HepG2 (cell line): ENCODE results near the gene ZNF491. TPM values are rescaled to one million over a fixed set of nuclear protein-coding genes. Genes with fewer than 3 reads are reported as not detected.

Experiments
- ADNP ChIP-seq: sonication (generic); formaldehyde crosslinking; IDR thresholded peaks from 2 replicates; pipeline ENCODE4 v1.4.0; 2020; ENCODE audit warnings: missing genetic modification reagents
- CEBPZ ChIP-seq: IDR thresholded peaks from 2 replicates; pipeline ENCODE4 v1.6.1; 2012; ENCODE audit warnings: low read length, improper control_type of control experiment
- CSRNP2 ChIP-seq: sonication (generic); formaldehyde crosslinking; conservative IDR thresholded peaks from 2 replicates; pipeline ENCODE4 v1.8.0; 2022; ENCODE audit warnings: low read depth, missing genetic modification reagents
- DNMT3B ChIP-seq: conservative IDR thresholded peaks from 2 replicates; pipeline ENCODE4 v1.6.1; 2016; ENCODE audit warnings: missing biosample characterization, control low read depth
- SNAI1 ChIP-seq: sonication (generic); formaldehyde crosslinking; IDR thresholded peaks from 2 replicates; pipeline ENCODE4 v1.5.0; 2020; ENCODE audit warnings: mild to moderate bottlenecking, missing genetic modification reagents, borderline replicate concordance
- SRSF9 ChIP-seq: fragments of 200-400 bp; formaldehyde crosslinking; IDR thresholded peaks from 2 replicates; pipeline ENCODE4 v1.6.1; 2018; ENCODE audit warnings: borderline replicate concordance, mild to moderate bottlenecking, low read depth, low read length; ENCODE audit not compliant: insufficient read depth, poor library complexity, severe bottlenecking
- TEF ChIP-seq: sonication (generic); formaldehyde crosslinking; IDR thresholded peaks from 2 replicates; pipeline ENCODE4 v1.5.0; 2020; ENCODE audit warnings: missing genetic modification reagents
- USF2 ChIP-seq, 2 experiments: sonication (generic) in 1 of 2; formaldehyde crosslinking in 1 of 2; IDR thresholded peaks; 2 replicates each; pipeline versions ENCODE4 v1.5.1 to v1.6.1; 2011 to 2020; ENCODE audit warnings: borderline replicate concordance in 1 of 2, low read depth in 1 of 2, low read length in 1 of 2, mild to moderate bottlenecking in 1 of 2, missing genetic modification reagents in 1 of 2, moderate library complexity in 1 of 2
- YEATS2 ChIP-seq: sonication (generic); formaldehyde crosslinking; IDR thresholded peaks from 2 replicates; pipeline ENCODE4 v1.4.0; 2020; ENCODE audit warnings: missing genetic modification reagents, borderline replicate concordance
- ZNF460 ChIP-seq: sonication (generic); formaldehyde crosslinking; IDR thresholded peaks from 2 replicates; pipeline ENCODE4 v1.5.1; 2020; ENCODE audit warnings: missing genetic modification reagents, mild to moderate bottlenecking, borderline replicate concordance
- ZNF709 ChIP-seq: sonication (generic); formaldehyde crosslinking; IDR thresholded peaks from 2 replicates; pipeline ENCODE4 v1.5.0; 2020; ENCODE audit warnings: mild to moderate bottlenecking, missing genetic modification reagents
- ZNF766 ChIP-seq: sonication (generic); formaldehyde crosslinking; IDR thresholded peaks from 2 replicates; pipeline ENCODE4 v1.5.0; 2020; ENCODE audit warnings: missing genetic modification reagents, borderline replicate concordance
- polyA plus RNA-seq, 8 experiments: library from polyadenylated mRNA; depleted of rRNA in 3 of 8; stranded (reverse) in 7 of 8; unstranded in 1 of 8; fragments of >200 nt; fragmentation: Illumina TruSeq in 4 of 8; extraction: Trizol in 4 of 8; gene quantifications; 2 replicates each; pipeline versions ENCODE4 v1.2.1 to v1.2.3, GENCODE V29; 2011 to 2016; ENCODE audit warnings: low read depth in 4 of 8, missing spikeins in 1 of 8, mixed read lengths in 1 of 8; ENCODE audit not compliant: insufficient read depth in 1 of 8
- total RNA-seq, 5 experiments: library from RNA; depleted of rRNA; stranded (reverse); fragments of >200 nt; fragmentation: Illumina TruSeq; extraction: Trizol; gene quantifications; 2 replicates each; pipeline ENCODE4 v1.2.3, GENCODE V29; 2016; ENCODE audit warnings: low read depth in 1 of 5

ZNF491 gene
- total and polyA plus RNA-seq, 2 of the 13 experiments (the other 11 are each of a cell fraction or from before 2014, with no cell fraction given) = 0.57 to 2.2 TPM

- TF ChIP-seq ZNF460 (CRISPR knock-in tag) (no peak; the same call in 1 of the 2 replicates), ZNF709 (CRISPR knock-in tag) (no peak), DNMT3B (CRISPR knock-in tag) (no peak), TEF (CRISPR knock-in tag) (no peak), ADNP (CRISPR knock-in tag) (no peak), USF2 (IDR thresholded peaks at IDR 0.05; ENCODE audit: low read depth, low read length) (no peak), USF2 (CRISPR knock-in tag; IDR thresholded peaks at IDR 0.05; ENCODE audit: borderline replicate concordance) (no peak), SNAI1 (CRISPR knock-in tag) (0 out of 2 replicates have a peak, but pooled peaks have one; percentile 32), SRSF9 (no peak), CEBPZ (no peak), YEATS2 (CRISPR knock-in tag) (peak; percentile 27; the same call in 1 of the 2 replicates), CSRNP2 (no peak), ZNF766 (no peak; the same call in 1 of the 2 replicates)
Measured at GRCh38 chr19:11766597-11767591, 31.4 kb upstream of the ZNF491 start, which contains the start of gene ZNF441 (continued).
